Bronchial epithelial cell (primary cell): ENCODE data around the gene PDP2. TPM values are rescaled to one million over a fixed set of nuclear protein-coding genes. Genes with fewer than 3 reads are reported as not detected.
A peak's percentile ranks its signal among the peaks of the same experiment; 100 is the strongest.

Experiments
- DNase-seq: peaks from one replicate; pipeline ENCODE4 v3.0.0-alpha.2; 2010; ENCODE audit warnings: low read depth
- FAIRE-seq: peaks from 2 replicates; lab custom pipeline; 2011; peaks lifted over from hg19 to GRCh38; lab: Jason Lieb, UNC
- H3K27me3 ChIP-seq: 2 replicates; pipeline ENCODE4 v1.5.1; 2011; ENCODE audit warnings: low read length; ENCODE audit not compliant: control insufficient read depth, insufficient read depth
- H3K36me3 ChIP-seq: 2 replicates; pipeline ENCODE4 v1.5.1; 2011; ENCODE audit warnings: low read length; ENCODE audit not compliant: control insufficient read depth, insufficient read depth
- H3K4me3 ChIP-seq: 2 replicates; pipeline ENCODE4 v1.5.1; 2011; ENCODE audit warnings: mild to moderate bottlenecking, low read depth, low read length, control low read depth
- CTCF ChIP-seq: IDR thresholded peaks from 2 replicates; pipeline ENCODE4 v1.5.1; 2011; ENCODE audit warnings: mild to moderate bottlenecking, moderate library complexity, low read length, control low read depth, inconsistent platforms; ENCODE audit not compliant: insufficient read depth, severe bottlenecking
- total RNA-seq: library from RNA; depleted of rRNA; stranded (reverse); fragments of >200 nt; gene quantifications from 2 replicates; pipeline ENCODE4 v1.2.1, GENCODE V29; 2014

The PDP2 gene
- total RNA-seq, 1 donor from 2014 or later = 9.0 TPM

GRCh38 chr16:66935314-66936011 lies 55.1 kb downstream of the PDP2 start, which contains the start of gene CES2:
Gene CES2 (plus strand): TSS chr16:66935516. CDS start chr16:66935636, 120 bp downstream.
- no peak for TF ChIP-seq CTCF
- peaks cover 23% of the 10 kb centered on the region for H3K36me3 ChIP-seq
- FAIRE-seq = no peak
- peak within 1 kb of the TSS; percentile 95 for H3K4me3 ChIP-seq
- no peaks in the 10 kb centered on the region for H3K27me3 ChIP-seq
- peak; percentile 80 for DNase-seq

GRCh38 chr16:66936462-66936861 lies 56.1 kb downstream of the PDP2 start:
- FAIRE-seq = no peak
- Histone ChIP-seq H3K36me3 (peaks cover 31% of the 10 kb centered on the region), H3K4me3 (peak overlapping the region; percentile 95), H3K27me3 (no peaks in the 10 kb centered on the region)
- no peak for DNase-seq
- TF ChIP-seq CTCF = no peak

- TF ChIP-seq CTCF = no peak
- Histone ChIP-seq H3K36me3 (peaks cover 36% of the 10 kb centered on the region), H3K4me3 (no peak overlapping the region), H3K27me3 (no peaks in the 10 kb centered on the region)
- FAIRE-seq (peak; percentile 98), DNase-seq (no peak)
These were observed 56.7 kb downstream of the PDP2 start for GRCh38 chr16:66936889-66937554.

- Histone ChIP-seq H3K36me3 (peaks cover 37% of the 10 kb centered on the region), H3K27me3 (no peaks in the 10 kb centered on the region), H3K4me3 (no peak overlapping the region)
- no peak for TF ChIP-seq CTCF
- no peak for DNase-seq
- FAIRE-seq = peak; percentile 88
These were observed 57.5 kb downstream of the PDP2 start for GRCh38 chr16:66937725-66938337.

GRCh38 chr16:66939366-66939765 lies 59.1 kb downstream of the PDP2 start:
- H3K36me3 ChIP-seq = peaks cover 39% of the 10 kb centered on the region
- no peak for FAIRE-seq
- no peak for TF ChIP-seq CTCF
- no peak for DNase-seq
- no peaks in the 10 kb centered on the region for H3K27me3 ChIP-seq
- no peak overlapping the region for H3K4me3 ChIP-seq
